ENCODE measurements around the gene CYLD.

- TF ChIP-seq CTCF (IDR thresholded peaks at IDR 0.05 in 2 of 3, conservative IDR thresholded peaks at IDR 0.05 in 1 of 3; ENCODE audit: borderline replicate concordance in 1 of 3, insufficient read depth in 1 of 3, low read depth in 2 of 3, low read length in 2 of 3) (no peak), POLR2A (IDR thresholded peaks at IDR 0.05; ENCODE audit: borderline replicate concordance, extremely low read depth, insufficient read depth, insufficient read length) (no peak), SRF (IDR thresholded peaks at IDR 0.05; ENCODE audit: low read depth) (no peak), SIN3A (IDR thresholded peaks at IDR 0.05; ENCODE audit: low read depth) (no peak), RAD21 (IDR thresholded peaks at IDR 0.05; ENCODE audit: low read depth) (no peak), EZH2 (IDR thresholded peaks at IDR 0.05) (no peak), EZH2phosphoT487 (IDR thresholded peaks at IDR 0.05; ENCODE audit: borderline replicate concordance) (no peak), ATF3 (IDR thresholded peaks at IDR 0.05) (no peak), YY1 (IDR thresholded peaks at IDR 0.05; ENCODE audit: extremely low read depth, insufficient replicate concordance, low read depth, low read length) (no peak)
Observed at GRCh38 chr16:50801036-50801435, 59.1 kb downstream of the CYLD start.
